ENCODE data around the gene ZDHHC7. TPM values are rescaled to one million over a fixed set of nuclear protein-coding genes. Genes with fewer than 3 reads are reported as not detected.

ZDHHC7 gene
- total RNA-seq, 1 donor from 2014 or later: 77.9 TPM

DNA sequence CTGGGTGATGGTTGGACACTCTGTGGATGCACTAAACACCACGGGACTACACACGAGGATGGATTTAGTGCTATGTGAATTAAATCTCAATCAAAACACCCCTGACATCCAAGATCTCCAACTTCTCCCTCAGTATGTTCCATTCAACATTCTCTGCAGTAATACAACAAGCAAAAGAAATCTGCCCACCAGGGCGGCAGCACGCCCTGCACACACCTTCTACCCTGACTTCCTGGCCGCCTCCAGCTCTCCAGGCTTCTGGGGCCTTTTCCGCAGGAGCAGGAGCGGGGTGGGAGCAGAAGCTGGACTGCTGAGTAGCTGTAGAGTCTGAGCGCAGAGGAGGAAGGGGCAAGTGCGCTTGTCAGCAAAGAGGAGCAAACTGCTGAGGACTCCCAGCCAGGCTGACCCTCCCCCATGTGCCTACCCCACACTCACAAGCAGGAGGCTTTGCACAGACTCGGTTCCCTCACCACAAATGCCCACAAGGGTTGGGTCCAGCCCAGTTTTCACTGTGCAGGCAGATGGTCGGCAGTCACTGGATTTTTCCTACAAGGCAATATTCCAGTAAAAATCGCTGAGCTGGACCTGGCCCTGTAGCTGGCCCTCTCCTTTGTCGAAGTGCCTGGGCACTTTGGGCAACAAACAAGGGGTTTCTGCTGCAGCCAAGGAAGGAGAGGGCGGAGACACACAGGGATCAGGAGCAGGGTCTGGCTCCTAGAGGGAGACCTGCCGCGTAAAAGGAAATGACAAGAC is 22.8 kb downstream of the ZDHHC7 start:
- Histone ChIP-seq H3K27ac (no peak overlapping the region), H3K4me3 (no peak overlapping the region)

DNA sequence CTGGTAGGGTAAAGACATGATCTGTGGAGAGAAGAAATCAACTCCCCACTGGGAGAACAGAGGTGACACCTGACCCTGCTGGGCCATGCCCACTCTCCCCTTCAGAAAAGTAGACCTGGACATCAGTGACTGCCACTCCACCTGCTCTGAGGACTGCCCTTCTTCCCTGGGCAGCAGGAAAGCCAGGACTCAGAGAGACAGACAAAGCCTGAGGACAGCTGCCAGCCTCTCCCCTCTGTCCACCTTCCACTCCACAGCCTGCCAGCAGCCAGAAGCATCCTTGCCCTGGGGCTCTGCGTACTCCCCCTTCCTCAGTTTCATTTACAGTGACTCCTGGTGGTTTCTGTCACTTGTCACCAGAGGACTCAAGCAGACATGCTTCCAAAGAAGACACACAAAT is 24.5 kb downstream of the ZDHHC7 start:
- H3K36me3 ChIP-seq: peaks cover 86% of the 10 kb centered on the region
- intact Hi-C loops (cut with DNase I): no loop called here
- ATAC-seq (no peak), DNase-seq (peak; percentile 8)
- H3K4me3 ChIP-seq: no peak overlapping the region
- peaks cover 47% of the 10 kb centered on the region for H3K4me1 ChIP-seq
- no peak overlapping the region for H3K27ac ChIP-seq
- TF ChIP-seq, protein P1, sequence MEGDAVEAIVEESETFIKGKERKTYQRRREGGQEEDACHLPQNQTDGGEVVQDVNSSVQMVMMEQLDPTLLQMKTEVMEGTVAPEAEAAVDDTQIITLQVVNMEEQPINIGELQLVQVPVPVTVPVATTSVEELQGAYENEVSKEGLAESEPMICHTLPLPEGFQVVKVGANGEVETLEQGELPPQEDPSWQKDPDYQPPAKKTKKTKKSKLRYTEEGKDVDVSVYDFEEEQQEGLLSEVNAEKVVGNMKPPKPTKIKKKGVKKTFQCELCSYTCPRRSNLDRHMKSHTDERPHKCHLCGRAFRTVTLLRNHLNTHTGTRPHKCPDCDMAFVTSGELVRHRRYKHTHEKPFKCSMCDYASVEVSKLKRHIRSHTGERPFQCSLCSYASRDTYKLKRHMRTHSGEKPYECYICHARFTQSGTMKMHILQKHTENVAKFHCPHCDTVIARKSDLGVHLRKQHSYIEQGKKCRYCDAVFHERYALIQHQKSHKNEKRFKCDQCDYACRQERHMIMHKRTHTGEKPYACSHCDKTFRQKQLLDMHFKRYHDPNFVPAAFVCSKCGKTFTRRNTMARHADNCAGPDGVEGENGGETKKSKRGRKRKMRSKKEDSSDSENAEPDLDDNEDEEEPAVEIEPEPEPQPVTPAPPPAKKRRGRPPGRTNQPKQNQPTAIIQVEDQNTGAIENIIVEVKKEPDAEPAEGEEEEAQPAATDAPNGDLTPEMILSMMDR (IDR thresholded peaks at IDR 0.05): no peak
- H3K9me3 ChIP-seq: no peaks in the 10 kb centered on the region
- no peaks in the 10 kb centered on the region for H3K27me3 ChIP-seq (ENCODE audit: low read depth)

More for the DNA sequence above, 22.8 kb downstream of the ZDHHC7 start:
- intact Hi-C loops (cut with DNase I): no loop called here
- Histone ChIP-seq H3K4me1 (peaks cover 48% of the 10 kb centered on the region), H3K9me3 (no peaks in the 10 kb centered on the region), H3K36me3 (peaks cover 89% of the 10 kb centered on the region), H3K27me3 (ENCODE audit: low read depth) (no peaks in the 10 kb centered on the region)
- TF ChIP-seq, protein P1 (IDR thresholded peaks at IDR 0.05): no peak
- DNase-seq (peak; percentile 38), ATAC-seq (no peak)

DNA sequence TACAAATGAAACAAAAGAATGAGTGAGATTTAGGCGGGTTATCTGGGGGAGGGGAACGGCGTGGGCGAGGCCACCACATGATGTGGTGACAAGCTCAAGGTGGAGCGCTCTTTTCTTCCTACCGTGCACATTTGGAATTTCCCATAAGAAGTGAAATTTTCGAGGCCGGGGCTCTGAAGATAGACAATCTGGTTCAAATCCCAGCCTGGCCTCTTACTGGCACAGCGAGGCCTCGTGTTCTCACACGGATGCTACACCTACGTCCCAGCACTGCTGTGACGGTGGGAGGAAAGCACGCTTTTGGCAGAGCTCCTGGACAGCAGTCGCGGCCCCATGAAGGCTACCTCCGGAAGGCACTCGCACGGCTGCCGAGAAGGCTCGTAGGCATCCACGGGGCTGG is 25.2 kb downstream of the ZDHHC7 start:
- H3K4me1 ChIP-seq: peaks cover 41% of the 10 kb centered on the region
- H3K36me3 ChIP-seq: peaks cover 88% of the 10 kb centered on the region
- no peaks in the 10 kb centered on the region for H3K9me3 ChIP-seq
- no peaks in the 10 kb centered on the region for H3K27me3 ChIP-seq (ENCODE audit: low read depth)
- no peak overlapping the region for H3K4me3 ChIP-seq
- TF ChIP-seq, protein P1 (IDR thresholded peaks at IDR 0.05): no peak
- ATAC-seq (no peak), DNase-seq (peak; percentile 37)
- intact Hi-C loops (cut with DNase I): no loop called here
- H3K27ac ChIP-seq: no peak overlapping the region

DNA sequence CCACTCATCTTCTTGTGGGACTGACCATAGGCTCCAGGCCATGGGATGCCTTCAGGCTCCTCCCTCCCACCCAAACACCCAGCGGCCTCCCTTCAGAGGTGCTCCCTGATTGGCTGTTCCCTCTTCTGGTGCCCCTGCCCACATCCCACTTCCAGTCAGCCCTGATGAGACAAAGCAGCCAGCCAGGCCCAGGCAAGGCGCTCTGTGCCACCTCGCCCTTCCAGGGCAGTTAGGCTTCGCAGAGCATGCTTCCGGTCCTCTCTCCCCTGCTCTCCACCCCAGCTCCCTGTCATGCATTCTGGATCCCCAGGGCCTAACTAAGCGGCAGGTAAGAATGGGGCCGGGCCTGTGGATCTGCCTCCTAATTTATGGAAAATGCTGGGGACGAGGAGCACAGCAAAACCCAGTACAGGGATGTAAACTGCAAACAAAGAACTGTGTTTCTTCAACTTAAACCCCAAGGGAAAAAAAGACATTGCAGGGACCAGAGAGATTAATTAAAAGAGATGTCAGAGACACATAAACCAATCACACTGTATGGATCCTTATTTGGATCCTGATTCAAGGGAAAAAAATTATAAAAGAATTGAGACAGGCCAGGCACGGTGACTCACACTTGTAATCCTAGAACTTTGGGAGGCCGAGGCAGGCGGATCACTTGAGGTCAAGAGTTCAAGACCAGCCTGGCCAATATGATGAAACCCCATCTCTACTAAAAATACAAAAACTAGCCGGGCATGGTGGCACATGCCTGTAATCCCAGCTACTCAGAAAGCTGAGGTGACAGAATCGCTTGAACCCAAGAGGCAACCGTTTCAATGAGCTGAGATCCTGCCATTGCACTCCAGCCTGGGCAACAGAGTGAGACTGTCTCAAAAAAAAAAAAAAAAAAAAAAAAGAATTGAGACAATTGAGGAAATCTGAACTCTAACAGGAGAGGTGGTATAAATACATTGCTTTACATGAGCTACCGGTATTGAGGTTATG is 26.0 kb downstream of the ZDHHC7 start:
- Histone ChIP-seq H3K4me1 (peaks cover 41% of the 10 kb centered on the region), H3K9me3 (no peaks in the 10 kb centered on the region), H3K36me3 (peaks cover 88% of the 10 kb centered on the region), H3K27me3 (ENCODE audit: low read depth) (no peaks in the 10 kb centered on the region), H3K27ac (no peak overlapping the region), H3K4me3 (no peak overlapping the region)
- peak; percentile 32 for DNase-seq
- intact Hi-C loops (cut with DNase I): no loop called here
- no peak for ATAC-seq
- TF ChIP-seq, protein P1 (IDR thresholded peaks at IDR 0.05): no peak

DNA sequence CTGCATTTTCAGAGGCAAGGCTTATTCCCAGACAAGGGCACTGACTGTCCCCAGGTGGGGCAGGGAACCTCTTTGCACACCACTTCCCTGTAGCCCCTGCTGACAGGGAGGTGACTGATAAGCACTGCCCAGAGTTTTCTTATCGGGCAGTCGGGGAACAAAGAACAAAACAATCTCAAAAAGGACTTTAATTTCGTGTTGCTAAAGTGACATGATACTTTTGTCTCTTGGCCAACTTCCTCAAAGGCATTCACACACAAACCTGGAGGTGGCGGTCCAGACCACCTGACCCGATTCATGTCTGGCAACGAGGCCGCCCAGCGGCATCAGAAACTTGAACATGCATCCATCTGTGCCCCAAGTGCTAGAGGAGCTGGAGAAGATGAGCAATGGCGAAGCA is 28.9 kb downstream of the ZDHHC7 start:
- Histone ChIP-seq H3K4me3 (no peak overlapping the region), H3K27me3 (ENCODE audit: low read depth) (no peaks in the 10 kb centered on the region), H3K36me3 (peaks cover 87% of the 10 kb centered on the region), H3K9me3 (no peaks in the 10 kb centered on the region), H3K4me1 (peaks cover 48% of the 10 kb centered on the region), H3K27ac (peak overlapping the region; percentile 44)
- ATAC-seq (peak; percentile 46 to 55), DNase-seq (peak; percentile 72)
- TF ChIP-seq, protein P1 (IDR thresholded peaks at IDR 0.05): peak; percentile 19
- intact Hi-C loops (cut with DNase I): no loop called here

All from lower lobe of right lung (tissue), 2 donors.